SK-N-SH treated with all-trans-retinoic acid at 6 μM for 48 hours (cell line): Measurements from ENCODE around the gene HIGD2A.

Experiments
- ATAC-seq: fragments of 200-7000 bp; cut with Tn5 transposase; 3 replicates; pipeline ENCODE4 v1.9.1; 2020; ENCODE audit warnings: mild to moderate bottlenecking, moderate library complexity
- ARNTL ChIP-seq: fragments of 450-650 bp; formaldehyde crosslinking; IDR thresholded peaks from 2 replicates; pipeline ENCODE4 v1.5.0; 2020; ENCODE audit warnings: low read depth, mild to moderate bottlenecking, moderate library complexity, borderline replicate concordance
- CSDC2 ChIP-seq: fragments of 250-450 bp; sonication (Bioruptor Pico); IDR thresholded peaks from 2 replicates; pipeline ENCODE4 v1.5.0; 2020; ENCODE audit warnings: mild to moderate bottlenecking, moderate library complexity
- ESRRG ChIP-seq: fragments of 250-450 bp; sonication (Bioruptor Pico); IDR thresholded peaks from 2 replicates; pipeline ENCODE4 v1.6.1; 2021; ENCODE audit warnings: mild to moderate bottlenecking
- ISL1 ChIP-seq: fragments of 250-450 bp; sonication (Bioruptor Pico); IDR thresholded peaks from 2 replicates; pipeline ENCODE4 v2.1.2; 2022; ENCODE audit warnings: mild to moderate bottlenecking, moderate library complexity
- OSR1 ChIP-seq: fragments of 250-450 bp; sonication (Bioruptor Pico); IDR thresholded peaks from 2 replicates; pipeline ENCODE4 v1.8.0; 2022; ENCODE audit warnings: moderate library complexity, mild to moderate bottlenecking, inconsistent platforms
- POU6F1 ChIP-seq: fragments of 250-450 bp; sonication (Bioruptor Pico); IDR thresholded peaks from 2 replicates; pipeline ENCODE4 v1.8.0; 2021; ENCODE audit warnings: low read depth, mild to moderate bottlenecking, moderate library complexity, borderline replicate concordance
- PPARA ChIP-seq: fragments of 250-450 bp; sonication (Bioruptor Pico); IDR thresholded peaks from 2 replicates; pipeline ENCODE4 v1.5.0; 2020; ENCODE audit warnings: mild to moderate bottlenecking, borderline replicate concordance
- RARB ChIP-seq: fragments of 250-450 bp; sonication (Bioruptor Pico); IDR thresholded peaks from 2 replicates; pipeline ENCODE4 v1.8.0; 2021; ENCODE audit warnings: mild to moderate bottlenecking, moderate library complexity
- SNAI2 ChIP-seq: fragments of 250-450 bp; sonication (Bioruptor Pico); IDR thresholded peaks from 2 replicates; pipeline ENCODE4 v1.5.0; 2020; ENCODE audit warnings: mild to moderate bottlenecking, moderate library complexity
- TCF4 ChIP-seq: fragments of 250-450 bp; sonication (Bioruptor Pico); IDR thresholded peaks from 2 replicates; pipeline ENCODE4 v1.8.0; 2021; ENCODE audit warnings: mild to moderate bottlenecking, moderate library complexity, borderline replicate concordance
- TSHZ2 ChIP-seq: fragments of 250-450 bp; sonication (Bioruptor Pico); IDR thresholded peaks from 2 replicates; pipeline ENCODE4 v1.5.0; 2020; ENCODE audit warnings: mild to moderate bottlenecking, moderate library complexity
- ZFP3 ChIP-seq: fragments of 250-450 bp; sonication (Bioruptor Pico); IDR thresholded peaks from 2 replicates; pipeline ENCODE4 v1.5.0; 2020; ENCODE audit warnings: mild to moderate bottlenecking, moderate library complexity
- ZFP30 ChIP-seq: fragments of 450-650 bp; formaldehyde crosslinking; IDR thresholded peaks from 2 replicates; pipeline ENCODE4 v1.5.0; 2022; ENCODE audit warnings: mild to moderate bottlenecking, moderate library complexity
- ZNF565 ChIP-seq: fragments of 450-650 bp; formaldehyde crosslinking; conservative IDR thresholded peaks from 2 replicates; pipeline ENCODE4 v1.5.0; 2020; ENCODE audit warnings: low read depth, mild to moderate bottlenecking, moderate library complexity
- ZNF8 ChIP-seq: fragments of 450-650 bp; formaldehyde crosslinking; IDR thresholded peaks from 2 replicates; pipeline ENCODE4 v1.5.0; 2020; ENCODE audit warnings: mild to moderate bottlenecking, moderate library complexity
- TF ChIP-seq, protein P1 (sequence below): fragments of 250-450 bp; sonication (Bioruptor Pico); IDR thresholded peaks from 2 replicates; pipeline ENCODE4 v1.5.1; 2021; ENCODE audit warnings: mild to moderate bottlenecking, moderate library complexity

The HIGD2A gene

GRCh38 chr5:176424181-176424580, 35.6 kb downstream of the HIGD2A start:
- no peak for TF ChIP-seq TSHZ2 (CRISPR knock-in tag)
- TF ChIP-seq ZFP30 (CRISPR knock-in tag), result no peak
- no peak for ATAC-seq

DNA sequence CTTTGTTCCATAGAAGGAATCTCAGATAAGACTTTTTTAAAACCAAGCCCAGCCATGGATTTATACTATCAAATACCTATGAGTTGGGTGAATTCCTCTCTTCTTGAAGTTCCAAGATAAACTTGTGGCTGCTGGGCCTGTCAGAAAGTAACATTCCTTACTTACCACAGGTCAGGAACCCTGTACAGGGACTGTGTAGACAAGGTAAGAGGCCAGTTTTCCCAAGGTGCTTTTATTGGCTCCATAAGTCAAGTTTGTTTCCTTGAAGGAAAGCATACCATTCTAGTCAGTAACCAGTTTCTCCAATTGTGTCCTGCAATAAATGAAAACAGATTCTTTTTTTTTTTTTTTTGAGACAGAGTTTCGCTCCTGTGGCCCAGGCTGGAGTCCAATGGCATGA, 36.6 kb downstream of the HIGD2A start:
- ATAC-seq, result no peak

GRCh38 chr5:176425791-176426190, 37.2 kb downstream of the HIGD2A start:
- no peak for TF ChIP-seq ZNF8 (CRISPR knock-in tag)
- TF ChIP-seq ZFP3 (CRISPR knock-in tag), result no peak
- no peak for TF ChIP-seq CSDC2 (CRISPR knock-in tag)
- TF ChIP-seq SNAI2 (CRISPR knock-in tag), result no peak
- no peak for TF ChIP-seq ESRRG
- TF ChIP-seq ISL1 (CRISPR knock-in tag), result no peak
- TF ChIP-seq, protein P1, sequence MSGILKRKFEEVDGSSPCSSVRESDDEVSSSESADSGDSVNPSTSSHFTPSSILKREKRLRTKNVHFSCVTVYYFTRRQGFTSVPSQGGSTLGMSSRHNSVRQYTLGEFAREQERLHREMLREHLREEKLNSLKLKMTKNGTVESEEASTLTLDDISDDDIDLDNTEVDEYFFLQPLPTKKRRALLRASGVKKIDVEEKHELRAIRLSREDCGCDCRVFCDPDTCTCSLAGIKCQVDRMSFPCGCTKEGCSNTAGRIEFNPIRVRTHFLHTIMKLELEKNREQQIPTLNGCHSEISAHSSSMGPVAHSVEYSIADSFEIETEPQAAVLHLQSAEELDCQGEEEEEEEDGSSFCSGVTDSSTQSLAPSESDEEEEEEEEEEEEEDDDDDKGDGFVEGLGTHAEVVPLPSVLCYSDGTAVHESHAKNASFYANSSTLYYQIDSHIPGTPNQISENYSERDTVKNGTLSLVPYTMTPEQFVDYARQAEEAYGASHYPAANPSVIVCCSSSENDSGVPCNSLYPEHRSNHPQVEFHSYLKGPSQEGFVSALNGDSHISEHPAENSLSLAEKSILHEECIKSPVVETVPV (CRISPR knock-in tag), result no peak
- TF ChIP-seq ARNTL (CRISPR knock-in tag), result no peak
- no peak for TF ChIP-seq OSR1 (CRISPR knock-in tag)
- no peak for TF ChIP-seq ZNF565 (CRISPR knock-in tag)
- ATAC-seq, result no peak

More for the DNA sequence above, 36.6 kb downstream of the HIGD2A start:
- TF ChIP-seq ZNF565 (CRISPR knock-in tag) (no peak), ESRRG (no peak)
- TF ChIP-seq, all 23 proteins: peak for 0

- ATAC-seq, result no peak
- no peak for TF ChIP-seq OSR1 (CRISPR knock-in tag)
- TF ChIP-seq POU6F1 (CRISPR knock-in tag), result no peak
- no peak for TF ChIP-seq PPARA (CRISPR knock-in tag)
- TF ChIP-seq TCF4 (CRISPR knock-in tag), result no peak
- no peak for TF ChIP-seq TSHZ2 (CRISPR knock-in tag)
- no peak for TF ChIP-seq RARB (CRISPR knock-in tag)
- TF ChIP-seq CSDC2 (CRISPR knock-in tag), result no peak
- TF ChIP-seq ARNTL (CRISPR knock-in tag), result no peak
These were observed 38.3 kb downstream of the HIGD2A start for GRCh38 chr5:176426876-176427275.

GRCh38 chr5:176427971-176428370, 39.4 kb downstream of the HIGD2A start:
- TF ChIP-seq ARNTL (CRISPR knock-in tag), result no peak
- TF ChIP-seq CSDC2 (CRISPR knock-in tag), result no peak
- no peak for ATAC-seq
